ENCODE data around the gene DHRS7.
A peak's percentile ranks its signal among the peaks of the same experiment; 100 is the strongest.

DHRS7 gene

GRCh38 chr14:60184905-60185555 is 19.8 kb upstream of the DHRS7 start:
- no peak for DNase-seq (ENCODE audit: low spot score)

- peak; percentile 39 for DNase-seq (ENCODE audit: low spot score)
Observed at GRCh38 chr14:60184146-60184904, 19.1 kb upstream of the DHRS7 start.

- DNase-seq (ENCODE audit: low spot score) = no peak
Observed at GRCh38 chr14:60183741-60184140, 18.5 kb upstream of the DHRS7 start.

- no peak for DNase-seq (ENCODE audit: low spot score)
Observed at GRCh38 chr14:60183138-60183537, 17.9 kb upstream of the DHRS7 start.

DNA sequence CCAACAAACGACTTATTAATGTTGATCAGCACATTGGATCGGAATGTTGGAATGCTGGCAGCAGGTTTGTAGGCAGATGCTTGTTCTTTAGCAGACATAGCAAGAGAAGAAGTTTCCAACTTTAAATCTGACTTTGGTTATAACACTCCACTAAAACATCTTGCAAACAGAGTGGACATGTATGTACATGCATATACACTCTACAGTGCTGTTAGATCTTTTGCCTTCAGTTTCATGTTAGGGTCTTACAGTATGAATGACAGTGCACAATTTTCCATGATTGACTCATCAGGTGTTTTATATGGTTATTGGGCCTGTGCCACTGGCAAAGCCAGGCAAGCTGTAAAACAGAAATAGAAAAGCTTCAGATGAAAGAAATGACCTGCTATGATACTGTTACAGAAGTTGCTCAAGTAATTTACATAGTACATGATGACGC is 14.3 kb upstream of the DHRS7 start:
- no peak for DNase-seq (ENCODE audit: low spot score)

- no peak for DNase-seq (ENCODE audit: low spot score)
Observed at GRCh38 chr14:60178820-60179219, 13.6 kb upstream of the DHRS7 start.

DNA sequence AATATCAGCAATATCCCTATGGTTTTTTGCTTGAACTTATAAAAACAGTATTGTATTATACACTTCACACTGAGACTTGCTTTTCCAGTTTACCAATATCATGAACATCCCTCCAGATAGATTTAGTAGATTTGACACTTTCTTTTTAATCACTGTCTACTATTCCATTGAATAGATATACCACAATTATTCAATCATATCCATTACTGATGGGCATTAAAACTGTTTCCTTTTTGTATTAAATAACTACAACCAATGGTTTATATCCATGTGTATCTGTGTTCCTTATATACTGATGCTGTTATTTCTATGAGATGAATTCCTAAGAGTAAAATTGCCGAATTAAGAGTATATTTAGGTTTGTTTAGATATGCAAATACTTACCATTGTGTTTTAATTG is 13.0 kb upstream of the DHRS7 start:
- DNase-seq (ENCODE audit: low spot score) = no peak

GRCh38 chr14:60175255-60175902 is 10.2 kb upstream of the DHRS7 start:
- no peak for DNase-seq (ENCODE audit: low spot score)

GRCh38 chr14:60174352-60175254 is 9.4 kb upstream of the DHRS7 start:
- DNase-seq (ENCODE audit: low spot score) = no peak

DNA sequence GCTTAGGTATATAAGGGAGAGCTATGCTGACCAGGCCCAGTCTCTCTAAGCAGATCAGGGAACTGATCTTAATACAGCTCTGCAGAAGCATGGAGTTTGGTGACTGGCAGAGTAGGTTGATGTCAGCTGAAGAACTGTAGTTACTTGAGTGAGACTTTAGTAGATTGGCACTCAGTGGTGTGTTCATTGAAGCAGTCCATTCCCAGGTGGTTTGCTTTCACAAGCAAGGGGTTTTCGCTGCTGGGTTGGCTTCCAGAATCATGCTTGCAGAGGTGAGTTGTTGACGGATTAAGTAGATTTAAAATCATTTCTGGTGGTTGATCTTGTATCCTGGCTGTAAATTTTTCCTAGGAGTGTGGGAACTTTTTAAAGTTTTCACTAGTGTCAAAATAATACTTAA is 6.5 kb upstream of the DHRS7 start:
- DNase-seq (ENCODE audit: low spot score) = no peak

GRCh38 chr14:60170948-60171347 is 5.8 kb upstream of the DHRS7 start:
- DNase-seq (ENCODE audit: low spot score) = no peak

DNA sequence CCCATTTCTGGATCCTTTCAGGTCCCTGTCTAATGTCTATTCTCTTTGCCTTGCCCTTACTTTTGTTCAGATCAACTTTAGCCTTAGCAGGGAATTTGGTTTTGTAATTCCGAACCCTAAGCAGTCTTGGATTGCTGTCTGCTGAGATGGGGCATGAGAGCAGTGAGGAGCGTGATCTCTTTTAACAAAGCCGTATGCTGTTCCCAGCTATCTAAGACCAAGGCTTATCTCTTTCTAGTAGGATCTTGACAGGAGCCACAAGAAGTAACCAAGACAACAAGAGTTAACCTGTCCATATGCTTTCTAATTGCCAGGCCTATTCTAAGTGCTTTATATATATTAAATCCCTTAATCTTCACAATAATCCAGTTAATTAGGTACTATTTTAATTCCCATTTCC is 4.5 kb upstream of the DHRS7 start:
- no peak for DNase-seq (ENCODE audit: low spot score)

DNA sequence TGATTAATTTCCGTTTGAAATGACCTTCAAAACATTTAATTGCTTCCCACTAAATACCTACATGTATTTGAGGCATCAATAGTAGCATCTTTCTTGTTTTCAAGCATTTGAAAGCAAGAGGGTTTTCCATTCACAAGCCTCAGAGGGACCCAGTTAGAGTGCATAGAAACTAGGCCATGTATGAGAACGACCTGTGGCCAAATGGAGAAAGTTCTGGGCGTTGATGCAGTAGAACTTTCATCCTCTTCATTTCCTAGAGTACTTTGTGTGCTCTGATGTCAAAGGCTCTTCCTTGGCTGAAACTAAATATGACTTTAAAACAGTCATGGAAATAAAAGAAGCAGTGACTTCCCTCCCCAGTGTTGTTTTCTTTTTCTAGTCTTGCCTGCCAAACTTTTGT is 944 bp upstream of the DHRS7 start:
- DNase-seq (ENCODE audit: low spot score) = no peak

GRCh38 chr14:60165547-60165876 is 314 bp upstream of the DHRS7 start:
- DNase-seq (ENCODE audit: low spot score) = no peak

GRCh38 chr14:60164404-60164711 is 840 bp downstream of the DHRS7 start:
- no peak for DNase-seq (ENCODE audit: low spot score)

GRCh38 chr14:60163693-60164092 is 1.5 kb downstream of the DHRS7 start:
- no peak for DNase-seq (ENCODE audit: low spot score)

DNA sequence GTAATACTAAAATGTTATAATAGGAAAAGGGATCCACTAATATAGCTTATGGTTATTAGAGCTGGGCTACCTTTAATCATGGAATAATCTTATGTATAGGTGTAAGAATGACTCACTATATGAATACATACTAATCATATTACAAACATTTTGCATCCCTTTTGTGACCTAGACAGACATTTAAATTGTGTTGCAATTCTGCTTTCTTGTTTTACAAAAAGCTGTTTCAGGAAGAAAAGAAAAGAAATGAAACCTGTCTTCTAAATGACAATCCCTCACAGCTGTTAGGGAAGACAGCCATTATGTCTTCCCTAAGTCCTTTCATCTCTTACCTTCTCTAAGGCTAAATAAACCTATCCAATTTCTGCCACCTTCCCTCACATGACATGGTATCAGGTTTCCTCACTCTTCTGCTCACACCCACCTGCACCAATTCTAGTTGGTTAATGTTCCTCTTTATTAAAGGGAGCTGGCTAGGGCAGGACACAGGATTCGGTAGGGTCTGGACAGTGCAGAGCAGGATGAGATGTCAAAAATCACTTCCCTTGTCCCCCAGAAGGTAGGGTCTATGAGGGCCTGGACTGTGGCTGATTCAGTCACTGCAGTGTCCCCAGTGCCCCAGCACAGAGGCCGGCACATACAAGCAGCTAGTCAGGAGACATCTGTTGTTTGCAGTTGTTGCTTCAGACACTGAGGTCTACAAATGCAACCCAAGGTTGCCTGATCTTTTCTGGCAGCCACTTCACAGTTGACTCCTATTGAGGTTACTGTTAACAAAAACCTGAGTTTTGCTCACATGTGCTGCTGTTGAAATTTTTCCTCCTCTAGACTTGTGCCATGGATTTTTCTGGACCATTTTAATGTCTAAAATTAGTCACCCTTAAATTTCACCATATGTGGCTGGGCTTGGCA is 3.7 kb downstream of the DHRS7 start:
- DNase-seq (ENCODE audit: low spot score) = no peak

DNA sequence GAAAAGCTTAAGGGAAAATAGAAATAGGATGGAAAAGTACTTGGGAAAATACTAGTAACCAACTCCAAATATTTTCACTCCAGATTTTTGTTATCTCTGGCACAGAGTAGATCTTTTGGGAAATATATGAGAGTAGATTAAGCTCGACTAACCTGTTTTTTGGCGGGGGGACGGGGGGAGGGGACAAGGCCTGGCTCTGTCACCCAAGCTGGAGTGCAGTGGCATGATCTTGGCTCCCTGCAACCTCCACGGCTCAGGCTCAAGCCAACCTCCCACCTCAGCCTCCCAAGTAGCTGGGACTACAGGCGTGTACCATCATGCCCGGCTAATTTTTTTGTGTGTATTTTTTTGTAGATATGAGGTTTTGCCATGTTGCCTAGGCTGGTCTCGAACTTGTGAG is 4.8 kb downstream of the DHRS7 start:
- no peak for DNase-seq (ENCODE audit: low spot score)

- no peak for DNase-seq (ENCODE audit: low spot score)
Observed at GRCh38 chr14:60154671-60155070, 10.5 kb downstream of the DHRS7 start.

DNA sequence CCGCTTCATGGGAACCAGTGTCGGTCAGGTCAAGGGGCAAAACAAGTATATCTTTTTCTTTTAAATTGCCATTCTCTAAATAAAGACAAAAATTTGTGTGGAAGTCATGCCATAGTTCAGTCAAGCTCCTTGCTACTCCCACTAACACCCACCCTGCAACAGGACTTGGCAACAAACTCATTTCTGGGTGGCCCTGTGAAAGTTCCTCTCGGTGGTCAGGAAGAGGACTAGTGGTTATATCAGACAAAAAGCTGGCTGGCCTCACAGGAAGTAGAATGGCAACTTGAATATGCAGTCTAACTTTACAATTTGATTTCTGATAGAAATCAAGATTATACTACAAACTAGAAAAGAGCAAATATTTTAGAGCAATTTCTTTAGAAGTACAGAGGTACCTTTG is 11.2 kb downstream of the DHRS7 start:
- DNase-seq (ENCODE audit: low spot score) = no peak

- peak; percentile 92 for DNase-seq (ENCODE audit: low spot score)
Observed at GRCh38 chr14:60151715-60152114, 13.5 kb downstream of the DHRS7 start.

- DNase-seq (ENCODE audit: low spot score) = no peak
Observed at GRCh38 chr14:60134702-60135101, 30.5 kb downstream of the DHRS7 start.

Data from AG08395 (cell line).